ENCODE results near the gene HSPA8.

Gene HSPA8

GRCh38 chr11:123018702-123019101 is 43.2 kb downstream of the HSPA8 start:
- H3K9ac ChIP-seq (ENCODE audit: low read depth in 1 of 2, low read length in 2 of 2) = no peak overlapping the region
- H3K27me3 ChIP-seq (ENCODE audit: control insufficient read depth in 1 of 2, insufficient read depth in 2 of 2, low read length in 2 of 2) = no peaks in the 10 kb centered on the region
- no peaks in the 10 kb centered on the region for H3K36me3 ChIP-seq (ENCODE audit: control insufficient read depth in 1 of 2, insufficient read depth in 2 of 2, low read length in 2 of 2)
- H3K27ac ChIP-seq (ENCODE audit: low read depth, low read length) = no peak overlapping the region
- no peaks in the 10 kb centered on the region for H3K9me3 ChIP-seq (ENCODE audit: control insufficient read depth in 1 of 2, low read length in 2 of 2)
- H3K4me3 ChIP-seq (ENCODE audit: low read depth in 1 of 2, low read length in 2 of 2) = no peak overlapping the region
- H3K4me1 ChIP-seq (ENCODE audit: control insufficient read depth in 1 of 2, insufficient read depth in 2 of 2, low read length in 2 of 2) = peaks cover 0 to 4% of the 10 kb centered on the region in 2 donors

DNA sequence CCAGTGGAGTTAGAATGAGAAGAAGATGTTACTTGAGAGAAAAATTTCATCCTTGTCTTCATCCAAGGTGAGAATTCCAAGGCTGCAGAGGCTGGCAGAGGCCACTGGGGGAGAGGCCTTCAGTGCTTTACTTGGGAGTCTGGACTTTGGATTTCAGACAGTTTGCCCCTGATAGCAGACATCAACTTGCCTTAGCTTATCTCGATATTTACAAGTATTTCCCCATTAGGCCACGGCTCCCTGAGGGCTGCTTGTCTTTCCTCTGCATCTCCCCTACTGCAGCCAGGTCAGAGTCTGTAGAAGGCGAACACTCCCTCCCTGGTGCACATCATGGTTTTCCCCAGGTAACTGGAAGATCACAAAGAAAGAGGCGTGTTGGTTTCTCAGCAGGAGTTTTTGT is 50.4 kb downstream of the HSPA8 start:
- Histone ChIP-seq H3K27ac (ENCODE audit: low read depth, low read length) (no peak overlapping the region), H3K4me1 (ENCODE audit: control insufficient read depth in 1 of 2, insufficient read depth in 2 of 2, low read length in 2 of 2) (no peaks in the 10 kb centered on the region), H3K9ac (ENCODE audit: low read depth in 1 of 2, low read length in 2 of 2) (no peak overlapping the region), H3K9me3 (ENCODE audit: control insufficient read depth in 1 of 2, low read length in 2 of 2) (no peaks in the 10 kb centered on the region), H3K4me3 (ENCODE audit: low read depth in 1 of 2, low read length in 2 of 2) (no peak overlapping the region), H3K36me3 (ENCODE audit: control insufficient read depth in 1 of 2, insufficient read depth in 2 of 2, low read length in 2 of 2) (no peaks in the 10 kb centered on the region), H3K27me3 (ENCODE audit: control insufficient read depth in 1 of 2, insufficient read depth in 2 of 2, low read length in 2 of 2) (no peaks in the 10 kb centered on the region)

Data from duodenal mucosa (tissue), 2 donors.